Measurements from ENCODE around the gene LTO1.
A peak's percentile ranks its signal among the peaks of the same experiment; 100 is the strongest.

The LTO1 gene

DNA sequence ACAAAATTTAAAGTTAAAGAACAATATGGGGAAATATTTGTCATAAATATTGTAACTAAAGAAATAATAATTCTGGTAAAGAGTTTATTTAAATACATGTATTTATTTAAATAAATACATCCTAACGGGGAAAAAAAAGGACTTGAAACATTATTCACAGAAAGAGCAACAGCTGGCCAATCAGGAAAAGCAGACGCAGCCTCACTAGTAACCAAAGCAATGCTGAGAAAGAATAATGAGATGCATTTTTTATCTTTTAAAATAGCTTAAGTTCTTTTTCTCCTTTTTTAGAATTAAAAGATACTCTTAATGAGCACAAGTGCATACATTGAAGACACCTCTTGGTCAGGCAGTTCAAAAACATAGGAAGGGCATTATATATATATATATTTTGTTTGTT is 2.6 kb upstream of the LTO1 start:
- Histone ChIP-seq H3K27me3 (ENCODE audit: insufficient read depth, poor library complexity, severe bottlenecking) (no peaks in the 10 kb centered on the region), H3K27ac (replicated peaks) (no peak overlapping the region), H3K4me3 (replicated peaks; ENCODE audit: insufficient read depth, low read length) (no peak overlapping the region)
- no peak for DNase-seq (ENCODE audit: low read depth in 1 of 2, low spot score in 1 of 2)
- TF ChIP-seq GABPA (IDR thresholded peaks at IDR 0.05; ENCODE audit: low read depth) (no peak), POLR2AphosphoS5 (IDR thresholded peaks at IDR 0.05; ENCODE audit: low read depth) (no peak), SPI1 (IDR thresholded peaks at IDR 0.05; ENCODE audit: borderline replicate concordance, low read depth) (no peak)
- TF ChIP-seq, protein P1, sequence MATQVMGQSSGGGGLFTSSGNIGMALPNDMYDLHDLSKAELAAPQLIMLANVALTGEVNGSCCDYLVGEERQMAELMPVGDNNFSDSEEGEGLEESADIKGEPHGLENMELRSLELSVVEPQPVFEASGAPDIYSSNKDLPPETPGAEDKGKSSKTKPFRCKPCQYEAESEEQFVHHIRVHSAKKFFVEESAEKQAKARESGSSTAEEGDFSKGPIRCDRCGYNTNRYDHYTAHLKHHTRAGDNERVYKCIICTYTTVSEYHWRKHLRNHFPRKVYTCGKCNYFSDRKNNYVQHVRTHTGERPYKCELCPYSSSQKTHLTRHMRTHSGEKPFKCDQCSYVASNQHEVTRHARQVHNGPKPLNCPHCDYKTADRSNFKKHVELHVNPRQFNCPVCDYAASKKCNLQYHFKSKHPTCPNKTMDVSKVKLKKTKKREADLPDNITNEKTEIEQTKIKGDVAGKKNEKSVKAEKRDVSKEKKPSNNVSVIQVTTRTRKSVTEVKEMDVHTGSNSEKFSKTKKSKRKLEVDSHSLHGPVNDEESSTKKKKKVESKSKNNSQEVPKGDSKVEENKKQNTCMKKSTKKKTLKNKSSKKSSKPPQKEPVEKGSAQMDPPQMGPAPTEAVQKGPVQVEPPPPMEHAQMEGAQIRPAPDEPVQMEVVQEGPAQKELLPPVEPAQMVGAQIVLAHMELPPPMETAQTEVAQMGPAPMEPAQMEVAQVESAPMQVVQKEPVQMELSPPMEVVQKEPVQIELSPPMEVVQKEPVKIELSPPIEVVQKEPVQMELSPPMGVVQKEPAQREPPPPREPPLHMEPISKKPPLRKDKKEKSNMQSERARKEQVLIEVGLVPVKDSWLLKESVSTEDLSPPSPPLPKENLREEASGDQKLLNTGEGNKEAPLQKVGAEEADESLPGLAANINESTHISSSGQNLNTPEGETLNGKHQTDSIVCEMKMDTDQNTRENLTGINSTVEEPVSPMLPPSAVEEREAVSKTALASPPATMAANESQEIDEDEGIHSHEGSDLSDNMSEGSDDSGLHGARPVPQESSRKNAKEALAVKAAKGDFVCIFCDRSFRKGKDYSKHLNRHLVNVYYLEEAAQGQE (IDR thresholded peaks at IDR 0.05; ENCODE audit: insufficient replicate concordance, low read depth), result no peak
- TF ChIP-seq, protein P2, sequence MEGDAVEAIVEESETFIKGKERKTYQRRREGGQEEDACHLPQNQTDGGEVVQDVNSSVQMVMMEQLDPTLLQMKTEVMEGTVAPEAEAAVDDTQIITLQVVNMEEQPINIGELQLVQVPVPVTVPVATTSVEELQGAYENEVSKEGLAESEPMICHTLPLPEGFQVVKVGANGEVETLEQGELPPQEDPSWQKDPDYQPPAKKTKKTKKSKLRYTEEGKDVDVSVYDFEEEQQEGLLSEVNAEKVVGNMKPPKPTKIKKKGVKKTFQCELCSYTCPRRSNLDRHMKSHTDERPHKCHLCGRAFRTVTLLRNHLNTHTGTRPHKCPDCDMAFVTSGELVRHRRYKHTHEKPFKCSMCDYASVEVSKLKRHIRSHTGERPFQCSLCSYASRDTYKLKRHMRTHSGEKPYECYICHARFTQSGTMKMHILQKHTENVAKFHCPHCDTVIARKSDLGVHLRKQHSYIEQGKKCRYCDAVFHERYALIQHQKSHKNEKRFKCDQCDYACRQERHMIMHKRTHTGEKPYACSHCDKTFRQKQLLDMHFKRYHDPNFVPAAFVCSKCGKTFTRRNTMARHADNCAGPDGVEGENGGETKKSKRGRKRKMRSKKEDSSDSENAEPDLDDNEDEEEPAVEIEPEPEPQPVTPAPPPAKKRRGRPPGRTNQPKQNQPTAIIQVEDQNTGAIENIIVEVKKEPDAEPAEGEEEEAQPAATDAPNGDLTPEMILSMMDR (IDR thresholded peaks at IDR 0.05; ENCODE audit: insufficient read depth, low read length), result no peak

DNA sequence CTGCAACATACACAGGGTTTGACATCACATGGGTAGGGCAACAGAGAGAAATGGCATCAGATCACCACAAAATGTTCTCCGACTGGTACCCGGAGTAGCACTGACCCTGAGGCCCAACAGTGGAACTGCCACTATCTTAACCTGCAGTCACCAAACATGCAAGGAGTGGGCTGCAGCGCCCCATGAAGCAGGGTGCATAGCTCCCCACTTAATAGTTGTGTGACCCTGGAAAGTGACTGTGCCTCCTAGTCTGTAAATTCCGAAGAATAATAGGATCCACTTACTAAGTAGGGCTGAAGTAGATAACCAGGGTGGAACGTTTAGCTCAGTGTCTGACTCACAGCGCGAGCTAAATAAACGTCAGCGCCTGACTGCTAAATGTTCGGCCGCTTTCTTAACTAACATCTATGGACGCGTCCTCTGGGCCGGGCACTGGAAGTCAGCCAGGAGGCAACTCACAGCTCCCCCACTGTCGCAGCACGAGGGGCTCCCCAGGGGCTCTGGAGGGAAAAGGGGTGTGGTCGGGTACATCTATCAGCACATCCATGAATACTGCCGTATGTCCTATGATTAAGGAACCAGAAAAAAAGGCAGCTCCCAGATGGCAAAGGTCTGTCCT is 777 bp downstream of the LTO1 start:
- peak in 1 of 2 experiments; percentile 5 for DNase-seq (ENCODE audit: low read depth in 1 of 2, low spot score in 1 of 2)
- H3K4me3 ChIP-seq (replicated peaks; ENCODE audit: insufficient read depth, low read length), result peak overlapping the region; percentile 100
- H3K27ac ChIP-seq (replicated peaks), result peak overlapping the region; percentile 92
- no peaks in the 10 kb centered on the region for H3K27me3 ChIP-seq (ENCODE audit: insufficient read depth, poor library complexity, severe bottlenecking)
- TF ChIP-seq, protein P2 (IDR thresholded peaks at IDR 0.05; ENCODE audit: insufficient read depth, low read length), result no peak
- TF ChIP-seq POLR2AphosphoS5 (IDR thresholded peaks at IDR 0.05; ENCODE audit: low read depth) (no peak), SPI1 (IDR thresholded peaks at IDR 0.05; ENCODE audit: borderline replicate concordance, low read depth) (no peak)
- TF ChIP-seq, protein P1 (IDR thresholded peaks at IDR 0.05; ENCODE audit: insufficient replicate concordance, low read depth), result no peak

DNA sequence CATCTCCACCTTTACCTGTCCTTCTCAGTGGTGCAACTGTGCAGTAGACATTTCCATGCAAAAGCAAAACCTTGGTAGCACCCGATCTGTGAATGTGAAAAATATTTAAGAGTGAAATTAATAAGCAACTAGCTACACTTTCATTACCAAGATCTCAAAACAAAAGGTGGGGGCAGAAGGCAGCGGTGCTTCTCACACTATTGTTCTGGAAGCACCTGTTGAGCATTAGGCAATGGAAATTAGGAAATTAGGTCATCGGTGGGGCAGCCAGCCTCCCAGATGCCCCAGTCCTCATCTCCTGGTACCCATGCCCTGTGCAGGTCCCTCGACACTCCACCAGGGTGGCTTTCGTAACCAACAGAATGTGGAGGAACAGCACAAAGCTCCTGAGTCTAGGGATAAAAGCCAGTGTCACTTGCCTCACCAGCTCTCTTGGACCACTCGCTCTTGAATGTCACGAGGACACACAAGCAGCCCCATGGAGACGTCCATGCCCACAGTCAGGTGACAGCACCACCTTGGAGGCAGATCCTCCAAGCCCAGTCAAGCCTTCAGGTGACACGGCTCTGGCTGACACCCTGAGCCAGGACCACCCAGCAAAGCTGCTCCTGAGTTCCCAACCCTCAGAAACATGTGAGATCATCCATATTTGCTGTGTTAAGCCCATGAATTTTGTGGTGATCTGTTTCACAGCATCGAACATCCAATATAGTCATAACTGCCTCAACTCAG is 3.3 kb downstream of the LTO1 start:
- Histone ChIP-seq H3K4me3 (replicated peaks; ENCODE audit: insufficient read depth, low read length) (no peak overlapping the region), H3K27ac (replicated peaks) (no peak overlapping the region), H3K27me3 (ENCODE audit: insufficient read depth, poor library complexity, severe bottlenecking) (no peaks in the 10 kb centered on the region)
- TF ChIP-seq SPI1 (IDR thresholded peaks at IDR 0.05; ENCODE audit: borderline replicate concordance, low read depth) (no peak), GABPA (IDR thresholded peaks at IDR 0.05; ENCODE audit: low read depth) (no peak), POLR2AphosphoS5 (IDR thresholded peaks at IDR 0.05; ENCODE audit: low read depth) (no peak)
- TF ChIP-seq, protein P2 (IDR thresholded peaks at IDR 0.05; ENCODE audit: insufficient read depth, low read length), result no peak
- TF ChIP-seq, protein P1 (IDR thresholded peaks at IDR 0.05; ENCODE audit: insufficient replicate concordance, low read depth), result no peak
- peak in 1 of 2 experiments; percentile 13 for DNase-seq (ENCODE audit: low read depth in 1 of 2, low spot score in 1 of 2)

Measured in HL-60 (cell line).